Spleen (tissue), 11 donors: ENCODE results near the gene WDR7. TPM values are rescaled to one million over a fixed set of nuclear protein-coding genes. Genes with fewer than 3 reads are reported as not detected.

Experiments used
- DNase-seq: peaks from one replicate; pipeline ENCODE4 v3.0.0-alpha.2; 2020
- H3K27ac ChIP-seq, 8 donors: fragments of 200-600 bp; sonication (generic) in 7 of 8; 1 replicate in 4 of 8; 2 replicates in 4 of 8; pipeline versions ENCODE4 v1.5.0 to v1.8.0; 2016 to 2021; ENCODE audit warnings: inconsistent platforms in 4 of 8, mild to moderate bottlenecking in 4 of 8, moderate library complexity in 1 of 8
- H3K27me3 ChIP-seq, 7 donors: fragments of 200-600 bp; sonication (generic) in 6 of 7; replicated peaks in 1 of 7; 1 replicate in 4 of 7; 2 replicates in 3 of 7; pipeline versions ENCODE4 v1.5.0 to v1.8.0; 2016 to 2021; ENCODE audit warnings: inconsistent platforms in 3 of 7, mild to moderate bottlenecking in 1 of 7
- H3K36me3 ChIP-seq, 6 donors: fragments of 200-600 bp; sonication (generic) in 5 of 6; 1 replicate in 4 of 6; 2 replicates in 2 of 6; pipeline versions ENCODE4 v1.5.0 to v1.8.0; 2016 to 2021; ENCODE audit warnings: inconsistent platforms in 2 of 6
- H3K4me1 ChIP-seq, 6 donors: fragments of 200-600 bp; sonication (generic) in 5 of 6; 1 replicate in 3 of 6; 2 replicates in 3 of 6; pipeline versions ENCODE4 v1.5.0 to v1.8.0; 2016 to 2021; ENCODE audit warnings: inconsistent platforms in 3 of 6
- H3K4me3 ChIP-seq, 8 donors: fragments of 200-600 bp; sonication (generic) in 7 of 8; 1 replicate in 4 of 8; 2 replicates in 4 of 8; pipeline versions ENCODE4 v1.5.0 to v1.8.0; 2016 to 2021; ENCODE audit warnings: inconsistent platforms in 4 of 8, mild to moderate bottlenecking in 4 of 8, moderate library complexity in 2 of 8
- H3K9me3 ChIP-seq, 8 donors: fragments of 200-600 bp; sonication (generic) in 7 of 8; 1 replicate in 4 of 8; 2 replicates in 4 of 8; pipeline versions ENCODE4 v1.5.0 to v1.8.0; 2016 to 2021; ENCODE audit warnings: inconsistent platforms in 4 of 8
- CTCF ChIP-seq, 11 experiments: fragments of 200-600 bp in 7 of 11; fragments of 450-650 bp in 4 of 11; sonication (generic) in 4 of 11; IDR thresholded peaks in 8 of 11; conservative IDR thresholded peaks in 3 of 11; 1 replicate in 7 of 11; 2 replicates in 4 of 11; pipeline versions ENCODE4 v1.4.0 to v1.8.0; 2016 to 2021; ENCODE audit warnings: antibody characterized with exemption in 11 of 11, inconsistent platforms in 4 of 11, mild to moderate bottlenecking in 1 of 11
- POLR2A ChIP-seq, 3 donors: fragments of 450-650 bp; IDR thresholded peaks; one replicate each; pipeline ENCODE4 v1.5.1; 2017; ENCODE audit warnings: antibody characterized with exemption in 3 of 3, mild to moderate bottlenecking in 1 of 3
- POLR2AphosphoS5 ChIP-seq, 3 donors: sonication (generic); formaldehyde crosslinking; IDR thresholded peaks; one replicate each; pipeline ENCODE4 v1.5.1; 2017; ENCODE audit warnings: antibody characterized with exemption in 3 of 3
- WGBS, 5 donors: extraction: QIAGEN DNeasy Blood & Tissue Kit in 3 of 5; methylation state at CpG; one replicate each; pipeline versions ENCODE4 v1.1.5 to v1.1.7; 2013 to 2018; 5-methylcytosine and 5-hydroxymethylcytosine counted together
- intact Hi-C: fragments of 100-400 bp; cut with DNase I; formaldehyde crosslinking; loops from one replicate; pipeline ENCODE4 v1.15.0; 2023; ENCODE audit warnings: low total_unique reads
- polyA plus RNA-seq, 3 donors: library from polyadenylated mRNA; stranded (reverse); fragments of 200-250 nt; gene quantifications; one replicate each; pipeline ENCODE4 v1.2.1, GENCODE V29; 2013
- total RNA-seq, 7 donors: library from RNA; depleted of rRNA in 3 of 7; stranded (reverse); fragments of >200 nt in 3 of 7; fragmentation: NEBNext Ultra II Directional in 4 of 7; extraction: Animal tissue kit (Norgen Biotek cat#: 25700) in 4 of 7; gene quantifications; one replicate each; pipeline versions ENCODE4 v1.1.0 to v1.2.1, GENCODE V29; 2016 to 2021
- donor health status: healthy with polysubstance abuse.
- donor health status: DM: no; HTN: no; CAD: no; lungs with moderate emphysema.
- donor health status: DM: no; HTN: no; CAD: no.
- donor health status: Bipolar disorder and iron deficiency.
- donor health status: healthy.
- donor health status: DM: no; HTN: no; CAD: no.
- donor health status: DM: yes; HTN: yes; CAD: no.

Gene WDR7
- total and polyA plus RNA-seq, 10 donors = 2.8 to 55.9 (median 42.8) TPM

- no peak for DNase-seq
- no peaks in the 10 kb centered on the region for H3K36me3 ChIP-seq
- intact Hi-C loops = no loop called here
- H3K27ac ChIP-seq = no peak overlapping the region
- no peak overlapping the region for H3K4me3 ChIP-seq
- no peaks in the 10 kb centered on the region for H3K4me1 ChIP-seq
- H3K9me3 ChIP-seq = no peaks in the 10 kb centered on the region
- WGBS, 5 donors = 74 to 85% (median 82%) methylated on average over 5 of the region's 5 CpGs
- TF ChIP-seq POLR2A (IDR thresholded peaks at IDR 0.05) (no peak), CTCF (IDR thresholded peaks at IDR 0.05 in 8 of 11, conservative IDR thresholded peaks at IDR 0.05 in 3 of 11) (no peak), POLR2AphosphoS5 (IDR thresholded peaks at IDR 0.05) (no peak)
- no peaks in the 10 kb centered on the region for H3K27me3 ChIP-seq
Measured at GRCh38 chr18:56984731-56985130, 333.6 kb downstream of the WDR7 start.

GRCh38 chr18:56986829-56987228, 335.7 kb downstream of the WDR7 start:
- peaks cover 0 to 6% (median 0%) of the 10 kb centered on the region in 6 donors for H3K36me3 ChIP-seq
- H3K4me1 ChIP-seq = no peaks in the 10 kb centered on the region
- intact Hi-C loops = no loop called here
- no peak for TF ChIP-seq POLR2A (IDR thresholded peaks at IDR 0.05)
- TF ChIP-seq CTCF (IDR thresholded peaks at IDR 0.05 in 8 of 11, conservative IDR thresholded peaks at IDR 0.05 in 3 of 11) = no peak
- TF ChIP-seq POLR2AphosphoS5 (IDR thresholded peaks at IDR 0.05) = no peak
- WGBS, 5 donors = 97 to 100% (median 99%) methylated on average over 2 of the region's 2 CpGs
- no peaks in the 10 kb centered on the region for H3K9me3 ChIP-seq
- no peak overlapping the region for H3K27ac ChIP-seq
- H3K4me3 ChIP-seq = no peak overlapping the region
- no peaks in the 10 kb centered on the region for H3K27me3 ChIP-seq
- DNase-seq = no peak

GRCh38 chr18:56987236-56987635, 336.1 kb downstream of the WDR7 start:
- intact Hi-C loops = no loop called here
- H3K27ac ChIP-seq = no peak overlapping the region
- H3K27me3 ChIP-seq = no peaks in the 10 kb centered on the region
- no peaks in the 10 kb centered on the region for H3K9me3 ChIP-seq
- H3K36me3 ChIP-seq = peaks cover 0 to 6% (median 0%) of the 10 kb centered on the region in 6 donors
- WGBS, 5 donors = 92 to 98% (median 97%) methylated on average over 5 of the region's 5 CpGs
- H3K4me3 ChIP-seq = no peak overlapping the region
- H3K4me1 ChIP-seq = no peaks in the 10 kb centered on the region
- no peak for DNase-seq
- TF ChIP-seq CTCF (IDR thresholded peaks at IDR 0.05 in 8 of 11, conservative IDR thresholded peaks at IDR 0.05 in 3 of 11) = no peak
- no peak for TF ChIP-seq POLR2AphosphoS5 (IDR thresholded peaks at IDR 0.05)
- no peak for TF ChIP-seq POLR2A (IDR thresholded peaks at IDR 0.05)

- no peak for DNase-seq
- Histone ChIP-seq H3K4me3 (no peak overlapping the region), H3K27ac (no peak overlapping the region), H3K9me3 (no peaks in the 10 kb centered on the region), H3K36me3 (peaks cover 0 to 6% (median 0%) of the 10 kb centered on the region in 6 donors), H3K4me1 (no peaks in the 10 kb centered on the region), H3K27me3 (no peaks in the 10 kb centered on the region)
- 94 to 96% (median 96%) methylated on average over 3 of the region's 3 CpGs for WGBS, 5 donors
- intact Hi-C loops = no loop called here
- TF ChIP-seq POLR2AphosphoS5 (IDR thresholded peaks at IDR 0.05) (no peak), POLR2A (IDR thresholded peaks at IDR 0.05) (no peak), CTCF (IDR thresholded peaks at IDR 0.05 in 8 of 11, conservative IDR thresholded peaks at IDR 0.05 in 3 of 11) (no peak)
Measured at GRCh38 chr18:56988022-56988421, 336.9 kb downstream of the WDR7 start.
